SH-SY5Y (cell line): ENCODE data around the gene UNC93A.

Experiments
- GATA2 ChIP-seq: IDR thresholded peaks from 2 replicates; pipeline ENCODE4 v1.6.1; 2011; ENCODE audit warnings: mild to moderate bottlenecking, low read depth, low read length
- GATA3 ChIP-seq: IDR thresholded peaks from 2 replicates; pipeline ENCODE4 v1.6.1; 2011; ENCODE audit warnings: low read depth, mild to moderate bottlenecking, low read length, moderate library complexity

DNA sequence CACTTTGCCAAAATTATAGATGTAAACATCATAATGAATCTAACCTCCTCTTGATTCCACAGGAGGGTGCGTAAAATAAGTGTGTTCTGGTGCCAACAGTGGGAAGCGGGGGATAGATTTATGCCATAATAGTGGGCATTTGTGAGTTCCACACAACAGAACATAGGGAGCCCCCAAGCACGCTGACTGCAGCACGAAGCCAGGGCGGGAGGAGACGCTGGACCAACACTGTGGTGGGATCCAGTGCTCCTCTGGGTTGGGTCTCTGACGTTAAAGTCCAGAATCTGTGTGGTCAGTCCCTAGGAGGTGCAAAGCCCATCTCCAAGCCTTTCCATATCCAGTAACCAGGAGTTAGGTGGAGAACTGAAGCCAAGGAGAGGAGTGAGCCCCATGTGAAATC, 32.0 kb downstream of the UNC93A start:
- TF ChIP-seq GATA2 = no peak
- no peak for TF ChIP-seq GATA3
